Fibroblast of mammary gland (primary cell): ENCODE data around the gene ZBTB44.
A peak's percentile ranks its signal among the peaks of the same experiment; 100 is the strongest.

Experiments
- DNase-seq: peaks from one replicate; pipeline ENCODE4 v3.0.0-alpha.2; 2010; ENCODE audit warnings: low read depth
- H3K4me3 ChIP-seq: 2 replicates; pipeline ENCODE4 v1.5.1; 2011; ENCODE audit warnings: low read depth, mild to moderate bottlenecking, low read length, moderate library complexity; ENCODE audit not compliant: control insufficient read depth
- TF ChIP-seq, protein P1 (sequence below): conservative IDR thresholded peaks from 2 replicates; pipeline ENCODE4 v1.5.1; 2011; ENCODE audit warnings: low read depth, low read length, inconsistent platforms; ENCODE audit not compliant: control insufficient read depth, insufficient read depth

ZBTB44 gene

DNA sequence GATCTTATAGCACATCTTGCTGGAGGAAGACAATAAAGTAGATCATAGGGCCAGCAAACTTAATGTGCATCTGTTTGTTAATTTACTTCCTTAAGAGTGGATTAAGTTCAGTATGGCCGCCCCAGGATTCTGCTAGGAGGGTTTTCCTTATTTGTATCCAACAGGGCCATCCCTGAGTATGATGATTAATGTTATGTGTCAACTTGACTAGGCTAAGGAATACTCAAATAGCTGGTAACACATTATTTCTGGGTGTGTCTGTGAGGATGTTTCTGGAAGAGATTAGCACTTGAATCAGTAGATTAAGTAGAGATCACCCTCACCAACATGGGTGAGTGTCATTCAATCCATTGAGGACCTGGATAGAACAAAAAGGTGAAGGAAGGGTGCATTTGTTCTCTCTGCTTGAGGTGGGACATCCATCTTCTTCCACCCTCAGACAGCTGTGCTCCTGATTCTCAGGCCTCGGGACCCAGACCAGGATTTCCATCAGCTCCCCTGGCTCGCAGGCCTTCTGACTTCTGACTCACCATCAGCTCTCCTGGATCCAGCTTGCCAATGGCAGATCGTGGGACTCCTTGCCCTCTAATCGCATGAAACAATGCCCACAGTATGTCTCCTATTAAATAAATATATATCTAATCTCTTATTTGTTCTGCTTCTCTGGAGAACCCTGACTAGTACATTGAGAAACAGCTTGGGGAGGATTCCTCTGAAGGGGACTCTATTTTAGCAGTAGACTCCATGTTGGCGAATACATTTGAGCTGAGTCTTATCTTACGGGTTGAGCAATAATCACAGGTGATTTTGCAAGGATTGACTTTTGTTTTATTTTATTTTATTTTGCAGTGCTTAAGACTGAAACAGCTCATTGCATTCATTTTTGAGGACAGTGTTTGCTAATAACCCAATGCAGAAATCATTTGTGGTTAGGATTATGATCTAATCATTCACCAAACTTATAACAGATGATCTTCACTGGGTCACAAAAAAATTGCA lies 9.0 kb upstream of the ZBTB44 start:
- TF ChIP-seq, protein P1, sequence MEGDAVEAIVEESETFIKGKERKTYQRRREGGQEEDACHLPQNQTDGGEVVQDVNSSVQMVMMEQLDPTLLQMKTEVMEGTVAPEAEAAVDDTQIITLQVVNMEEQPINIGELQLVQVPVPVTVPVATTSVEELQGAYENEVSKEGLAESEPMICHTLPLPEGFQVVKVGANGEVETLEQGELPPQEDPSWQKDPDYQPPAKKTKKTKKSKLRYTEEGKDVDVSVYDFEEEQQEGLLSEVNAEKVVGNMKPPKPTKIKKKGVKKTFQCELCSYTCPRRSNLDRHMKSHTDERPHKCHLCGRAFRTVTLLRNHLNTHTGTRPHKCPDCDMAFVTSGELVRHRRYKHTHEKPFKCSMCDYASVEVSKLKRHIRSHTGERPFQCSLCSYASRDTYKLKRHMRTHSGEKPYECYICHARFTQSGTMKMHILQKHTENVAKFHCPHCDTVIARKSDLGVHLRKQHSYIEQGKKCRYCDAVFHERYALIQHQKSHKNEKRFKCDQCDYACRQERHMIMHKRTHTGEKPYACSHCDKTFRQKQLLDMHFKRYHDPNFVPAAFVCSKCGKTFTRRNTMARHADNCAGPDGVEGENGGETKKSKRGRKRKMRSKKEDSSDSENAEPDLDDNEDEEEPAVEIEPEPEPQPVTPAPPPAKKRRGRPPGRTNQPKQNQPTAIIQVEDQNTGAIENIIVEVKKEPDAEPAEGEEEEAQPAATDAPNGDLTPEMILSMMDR: no peak
- no peak overlapping the region for H3K4me3 ChIP-seq
- peak; percentile 86 for DNase-seq

DNA sequence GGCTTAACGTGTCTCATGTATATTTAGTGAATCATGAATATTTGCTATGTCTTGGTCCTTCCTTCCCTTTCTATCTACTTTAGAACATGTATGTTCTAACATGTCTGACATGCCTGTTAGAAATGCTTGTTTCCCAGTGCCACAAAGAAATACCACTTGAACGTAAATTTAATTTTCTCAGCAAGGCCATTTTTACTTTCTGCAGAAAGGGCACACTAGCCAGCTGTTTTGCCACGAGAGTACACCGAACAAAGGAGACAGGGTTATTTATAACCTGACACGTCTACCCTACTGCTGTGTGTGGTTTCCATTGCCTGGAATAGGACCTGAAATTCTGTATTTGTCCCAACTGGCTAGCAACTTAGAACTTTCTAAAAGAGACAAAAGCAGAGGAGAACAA lies 7.4 kb upstream of the ZBTB44 start:
- DNase-seq: no peak
- no peak overlapping the region for H3K4me3 ChIP-seq
- TF ChIP-seq, protein P1: no peak

DNA sequence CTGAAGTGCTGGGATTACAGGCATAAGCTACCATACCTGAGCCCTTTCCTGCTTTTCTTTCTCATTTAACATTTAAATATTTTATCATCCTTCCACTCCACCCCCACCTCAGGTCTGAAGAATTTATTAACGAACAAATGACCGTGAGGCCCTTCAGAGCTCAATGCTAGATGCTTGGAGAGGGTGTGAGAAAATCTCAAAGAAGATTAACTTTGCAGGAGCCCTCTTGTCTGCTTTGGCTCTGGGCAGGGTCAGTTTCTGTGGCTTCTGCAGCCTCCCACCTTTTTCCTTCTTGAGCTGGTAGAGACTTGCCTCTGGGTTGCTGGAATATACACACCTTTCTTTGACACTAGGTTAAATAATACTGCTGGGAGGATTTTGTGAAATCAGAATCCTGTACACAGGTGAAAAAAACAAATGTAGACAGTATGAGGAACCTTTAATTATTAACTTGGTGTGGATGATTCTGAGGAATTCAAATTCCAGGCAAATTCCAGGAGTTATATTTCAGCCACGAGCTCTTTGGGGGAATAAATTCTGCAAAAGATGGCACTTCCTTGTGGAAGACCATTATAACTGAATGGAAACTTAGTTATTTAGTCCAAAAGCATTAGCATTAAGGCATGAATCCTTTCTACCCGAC lies 3.4 kb upstream of the ZBTB44 start:
- no peak overlapping the region for H3K4me3 ChIP-seq
- no peak for DNase-seq
- TF ChIP-seq, protein P1: no peak

DNA sequence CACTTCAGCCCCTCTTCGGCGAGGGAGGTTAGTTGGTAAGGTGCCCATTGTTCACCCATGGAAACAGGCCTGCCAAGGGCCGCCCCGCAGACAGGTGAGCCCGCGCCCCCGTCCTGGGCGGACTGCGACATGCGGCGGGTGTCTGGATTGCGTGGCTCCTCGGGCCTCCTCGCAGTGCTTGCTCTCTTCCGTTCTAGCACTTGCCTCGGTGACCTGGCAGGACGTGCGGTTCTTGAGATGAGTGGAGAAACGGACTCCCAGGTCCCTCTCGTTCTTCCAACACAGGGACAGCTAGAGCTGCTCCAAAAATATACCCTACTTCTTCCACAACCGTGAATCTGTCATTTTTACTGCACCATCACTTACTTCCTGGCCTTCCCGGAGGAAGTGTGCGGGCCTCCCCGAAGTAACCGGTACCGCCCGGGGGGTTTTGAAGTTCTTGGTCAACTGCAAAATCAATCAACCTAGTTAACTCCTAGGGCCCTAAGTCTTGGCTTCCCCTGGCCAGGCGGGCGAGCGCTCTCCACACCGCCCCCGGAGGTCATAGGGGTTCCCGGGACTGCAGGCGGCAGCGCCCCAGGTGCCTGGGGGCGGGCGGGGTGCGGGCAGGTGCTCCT lies 745 bp upstream of the ZBTB44 start:
- peak overlapping the region; percentile 46 for H3K4me3 ChIP-seq
- DNase-seq: no peak
- TF ChIP-seq, protein P1: no peak

DNA sequence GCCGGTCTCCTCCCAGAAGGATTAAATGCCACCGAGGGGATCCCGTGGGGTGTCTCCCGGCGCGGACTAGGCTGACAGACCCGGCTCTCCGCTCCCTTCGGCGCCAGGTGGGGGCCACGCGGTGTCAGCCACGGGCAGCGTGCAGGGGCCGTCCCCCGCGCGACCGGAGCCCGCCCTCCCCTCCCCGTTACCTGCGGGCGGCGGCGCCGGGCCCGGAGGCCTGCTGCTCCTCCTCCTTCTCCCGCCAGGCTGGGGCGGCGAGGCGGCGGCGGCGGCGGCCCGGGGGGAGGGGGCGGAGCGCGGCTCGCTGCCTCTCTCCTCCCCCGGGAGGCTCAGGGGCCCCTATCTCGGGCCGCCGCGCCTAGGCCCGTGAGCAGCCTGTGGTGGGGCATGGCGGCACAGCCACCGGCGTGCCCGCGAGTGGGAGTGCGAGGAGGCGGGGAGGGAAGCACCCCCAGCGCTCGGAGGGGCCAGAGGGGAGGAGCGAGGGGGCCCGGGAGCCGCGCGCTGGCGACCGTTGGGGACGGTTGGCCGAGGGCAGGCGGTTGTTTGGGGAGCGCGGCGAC lies 450 bp downstream of the ZBTB44 start:
- TF ChIP-seq, protein P1: no peak
- DNase-seq: peak; percentile 7
- H3K4me3 ChIP-seq: peak overlapping the region; percentile 82

DNA sequence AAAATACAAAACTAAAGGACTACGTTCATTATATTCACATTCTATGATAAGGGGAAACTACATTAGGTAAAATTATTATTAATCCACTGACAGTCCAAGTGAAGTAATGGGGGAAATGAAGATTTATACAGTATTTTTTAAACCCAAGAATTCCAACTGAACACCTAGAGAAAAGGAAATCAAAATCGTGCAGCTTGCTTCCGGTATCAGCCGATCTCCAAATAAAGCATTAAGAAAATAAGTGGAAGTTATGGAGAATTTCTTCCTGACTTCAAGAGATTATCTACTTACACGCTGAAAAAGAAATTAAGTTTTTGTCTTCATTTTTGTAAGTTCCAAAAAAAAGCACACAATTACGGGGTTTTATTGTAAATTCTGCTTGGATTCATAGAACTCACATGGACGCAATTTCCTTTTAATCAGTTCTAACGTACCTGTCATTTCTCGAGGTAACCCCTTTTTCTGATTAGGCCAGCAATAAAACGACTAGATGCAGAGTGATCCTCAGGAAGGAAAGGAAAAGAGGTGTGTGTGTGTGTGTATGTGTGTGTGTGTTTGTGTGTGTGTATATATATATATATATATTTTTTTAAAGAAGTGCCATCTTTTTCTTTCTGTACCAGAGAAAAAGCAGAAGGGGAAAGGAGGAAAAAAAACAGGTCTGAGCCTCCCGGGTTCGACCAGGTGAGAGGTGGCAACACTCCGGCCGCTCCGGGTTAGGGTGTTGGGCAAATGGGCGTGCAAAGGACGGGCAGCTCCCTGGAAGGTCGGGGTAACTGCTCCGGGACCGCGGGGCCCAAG lies 1.1 kb downstream of the ZBTB44 start:
- peak; percentile 5 for DNase-seq
- peak overlapping the region; percentile 82 for H3K4me3 ChIP-seq
- TF ChIP-seq, protein P1: no peak
